22Rv1 (cell line): ENCODE measurements around the gene PCGF5.
"Not testable (repeated sequence)": the region's sequence is repeated elsewhere in the genome, so short reads cannot be mapped to it uniquely, and the experiment has no call there.

ENCODE experiments used
- H3K27ac ChIP-seq: fragments of 450-650 bp; 2 replicates; pipeline ENCODE4 v1.5.1; 2017
- ZFX ChIP-seq: fragments of 450-650 bp; IDR thresholded peaks from 2 replicates; pipeline ENCODE4 v1.6.1; 2017; ENCODE audit warnings: antibody characterized with exemption, borderline replicate concordance
- TF ChIP-seq, protein P1 (sequence below): fragments of 450-650 bp; IDR thresholded peaks from 2 replicates; pipeline ENCODE4 v1.5.1; 2017; ENCODE audit warnings: mild to moderate bottlenecking

The PCGF5 gene

DNA sequence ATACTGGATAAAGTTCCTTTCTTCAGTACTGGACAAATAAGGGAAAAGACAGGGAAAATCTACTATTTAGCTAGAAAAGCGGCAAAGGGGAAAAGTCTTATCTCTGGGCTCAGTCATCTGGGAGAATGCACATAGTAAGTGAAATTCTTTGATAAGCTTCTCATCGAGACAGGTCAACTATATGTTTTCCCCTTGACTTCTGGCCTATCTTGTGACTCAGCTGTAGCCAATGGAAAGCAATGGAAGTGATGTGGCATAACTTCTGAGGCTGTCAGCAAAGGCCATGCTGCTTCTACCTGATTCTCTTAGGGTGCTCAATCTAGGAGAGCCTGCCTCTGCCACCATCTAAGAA, 91.9 kb downstream of the PCGF5 start:
- TF ChIP-seq ZFX: no peak
- TF ChIP-seq, protein P1, sequence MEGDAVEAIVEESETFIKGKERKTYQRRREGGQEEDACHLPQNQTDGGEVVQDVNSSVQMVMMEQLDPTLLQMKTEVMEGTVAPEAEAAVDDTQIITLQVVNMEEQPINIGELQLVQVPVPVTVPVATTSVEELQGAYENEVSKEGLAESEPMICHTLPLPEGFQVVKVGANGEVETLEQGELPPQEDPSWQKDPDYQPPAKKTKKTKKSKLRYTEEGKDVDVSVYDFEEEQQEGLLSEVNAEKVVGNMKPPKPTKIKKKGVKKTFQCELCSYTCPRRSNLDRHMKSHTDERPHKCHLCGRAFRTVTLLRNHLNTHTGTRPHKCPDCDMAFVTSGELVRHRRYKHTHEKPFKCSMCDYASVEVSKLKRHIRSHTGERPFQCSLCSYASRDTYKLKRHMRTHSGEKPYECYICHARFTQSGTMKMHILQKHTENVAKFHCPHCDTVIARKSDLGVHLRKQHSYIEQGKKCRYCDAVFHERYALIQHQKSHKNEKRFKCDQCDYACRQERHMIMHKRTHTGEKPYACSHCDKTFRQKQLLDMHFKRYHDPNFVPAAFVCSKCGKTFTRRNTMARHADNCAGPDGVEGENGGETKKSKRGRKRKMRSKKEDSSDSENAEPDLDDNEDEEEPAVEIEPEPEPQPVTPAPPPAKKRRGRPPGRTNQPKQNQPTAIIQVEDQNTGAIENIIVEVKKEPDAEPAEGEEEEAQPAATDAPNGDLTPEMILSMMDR: no peak
- no peak overlapping the region for H3K27ac ChIP-seq

GRCh38 chr10:91313796-91314485, 93.5 kb downstream of the PCGF5 start:
- no peak overlapping the region for H3K27ac ChIP-seq
- TF ChIP-seq ZFX: no peak
- TF ChIP-seq, protein P1: no peak

DNA sequence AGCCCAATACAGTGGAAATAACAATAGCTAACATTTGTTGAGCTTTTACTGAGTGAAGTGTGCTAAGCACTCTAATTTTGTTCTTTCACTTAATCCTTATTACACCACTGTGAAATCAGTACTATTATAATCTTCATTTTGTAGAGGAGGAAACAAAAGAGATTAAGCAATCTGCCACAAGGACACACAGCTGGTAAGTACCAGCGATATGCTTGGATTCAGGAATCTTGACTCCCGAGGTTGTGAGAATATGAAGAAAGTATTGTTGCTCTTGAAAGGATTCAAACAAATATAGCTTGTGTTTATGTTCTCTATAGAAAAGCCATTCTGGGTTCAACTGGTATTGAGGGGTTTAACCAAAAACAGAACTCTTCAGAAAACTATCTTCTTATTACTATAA, 96.0 kb downstream of the PCGF5 start:
- H3K27ac ChIP-seq: no peak overlapping the region
- no peak for TF ChIP-seq ZFX
- TF ChIP-seq, protein P1: no peak

DNA sequence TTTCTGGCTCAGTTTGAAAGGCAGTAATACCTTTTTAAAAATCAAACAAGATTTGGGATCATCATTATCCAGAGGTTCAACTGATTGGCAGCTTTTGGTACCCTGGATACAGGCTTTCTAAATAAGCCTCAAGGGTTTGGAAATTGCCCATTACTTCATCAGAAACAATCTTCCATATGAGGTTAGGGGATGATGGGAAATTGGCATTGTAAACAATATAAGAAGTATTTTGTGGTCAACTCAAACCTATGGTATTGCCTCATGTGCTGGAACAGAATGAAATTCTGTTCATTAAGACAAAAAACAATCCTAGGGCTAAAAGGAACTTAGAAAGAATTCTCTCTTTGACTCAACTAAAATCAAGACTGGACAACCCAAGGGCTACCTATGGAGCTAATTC, 97.1 kb downstream of the PCGF5 start:
- TF ChIP-seq ZFX: no peak
- no peak overlapping the region for H3K27ac ChIP-seq

- TF ChIP-seq, protein P1: no peak
- no peak for TF ChIP-seq ZFX
These were observed 98.9 kb downstream of the PCGF5 start for GRCh38 chr10:91319336-91319735.

DNA sequence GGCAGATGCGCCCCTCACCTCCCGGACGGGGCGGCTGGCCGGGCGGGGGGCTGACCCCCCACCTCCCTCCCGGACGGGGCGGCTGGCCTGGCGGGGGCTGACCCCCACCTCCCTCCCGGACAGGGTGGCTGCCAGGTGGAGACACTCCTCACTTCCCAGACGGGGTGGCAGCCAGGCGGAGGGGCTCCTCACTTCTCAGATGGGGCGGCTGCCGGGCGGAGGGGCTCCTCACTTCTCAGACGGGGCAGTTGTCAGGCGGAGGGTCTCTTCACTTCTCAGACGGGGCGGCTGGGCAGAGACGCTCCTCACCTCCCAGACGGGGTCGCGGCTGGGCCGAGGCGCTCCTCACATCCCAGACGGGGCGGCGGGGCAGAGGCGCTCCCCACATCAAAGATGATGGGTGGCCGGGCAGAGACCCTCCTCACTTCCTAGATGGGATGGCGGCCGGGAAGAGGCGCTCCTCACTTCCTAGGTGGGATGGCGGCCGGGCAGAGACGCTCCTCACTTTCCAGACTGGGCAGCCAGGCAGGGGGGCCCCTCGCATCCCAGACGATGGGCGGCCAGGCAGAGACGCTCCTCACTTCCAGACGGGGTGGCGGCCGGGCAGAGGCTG, 102.9 kb downstream of the PCGF5 start:
- not testable (repeated sequence) for H3K27ac ChIP-seq

More at GRCh38 chr10:91319336-91319735, 98.9 kb downstream of the PCGF5 start:
- no peak overlapping the region for H3K27ac ChIP-seq

DNA sequence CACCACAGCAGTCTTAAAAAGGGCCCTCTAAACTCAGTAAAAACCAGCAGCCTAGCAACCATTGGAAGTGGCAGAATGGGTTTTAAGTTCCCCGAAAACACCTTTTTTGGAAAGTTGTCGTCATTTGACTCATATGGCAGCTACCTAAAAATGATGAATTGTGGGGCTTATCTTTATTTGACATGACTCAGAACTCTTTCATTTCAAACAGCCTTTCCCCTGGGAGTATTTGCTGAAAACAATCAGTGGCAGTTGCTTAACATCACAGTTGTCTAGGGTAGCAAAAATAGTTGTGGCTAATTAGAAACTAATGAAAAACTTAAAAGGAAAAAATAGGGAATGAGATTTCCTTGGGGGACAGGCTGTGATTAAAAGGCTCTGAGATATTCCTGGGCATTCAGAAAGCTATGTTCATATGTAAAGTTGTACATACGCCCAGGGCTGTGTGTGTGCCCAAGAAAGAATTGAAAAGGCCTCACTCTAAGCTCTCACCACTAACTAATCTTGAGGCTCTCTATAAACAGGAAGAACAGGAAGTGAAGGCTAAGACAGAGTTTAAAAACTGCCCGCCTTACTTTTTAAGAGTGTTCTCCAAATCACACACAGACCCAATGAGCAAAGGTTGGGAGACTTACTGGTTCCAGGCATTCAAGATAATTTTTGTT, 108.0 kb downstream of the PCGF5 start:
- H3K27ac ChIP-seq: no peak overlapping the region
- TF ChIP-seq, protein P1: no peak
- TF ChIP-seq ZFX: no peak
